ENCODE measurements around the gene PTCH1.

GRCh38 chr9:95436416-95436815, 80.4 kb downstream of the PTCH1 start:
- TF ChIP-seq, protein P1, sequence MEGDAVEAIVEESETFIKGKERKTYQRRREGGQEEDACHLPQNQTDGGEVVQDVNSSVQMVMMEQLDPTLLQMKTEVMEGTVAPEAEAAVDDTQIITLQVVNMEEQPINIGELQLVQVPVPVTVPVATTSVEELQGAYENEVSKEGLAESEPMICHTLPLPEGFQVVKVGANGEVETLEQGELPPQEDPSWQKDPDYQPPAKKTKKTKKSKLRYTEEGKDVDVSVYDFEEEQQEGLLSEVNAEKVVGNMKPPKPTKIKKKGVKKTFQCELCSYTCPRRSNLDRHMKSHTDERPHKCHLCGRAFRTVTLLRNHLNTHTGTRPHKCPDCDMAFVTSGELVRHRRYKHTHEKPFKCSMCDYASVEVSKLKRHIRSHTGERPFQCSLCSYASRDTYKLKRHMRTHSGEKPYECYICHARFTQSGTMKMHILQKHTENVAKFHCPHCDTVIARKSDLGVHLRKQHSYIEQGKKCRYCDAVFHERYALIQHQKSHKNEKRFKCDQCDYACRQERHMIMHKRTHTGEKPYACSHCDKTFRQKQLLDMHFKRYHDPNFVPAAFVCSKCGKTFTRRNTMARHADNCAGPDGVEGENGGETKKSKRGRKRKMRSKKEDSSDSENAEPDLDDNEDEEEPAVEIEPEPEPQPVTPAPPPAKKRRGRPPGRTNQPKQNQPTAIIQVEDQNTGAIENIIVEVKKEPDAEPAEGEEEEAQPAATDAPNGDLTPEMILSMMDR (IDR thresholded peaks at IDR 0.05; ENCODE audit: low read depth, low read length) = no peak
- no peak for TF ChIP-seq EZH2phosphoT487 (IDR thresholded peaks at IDR 0.05; ENCODE audit: low read depth)
